Activated T-cell treated with anti-CD3 and anti-CD28 coated beads, Interleukin-2, amount 50 U/mL, for 1 hour (primary cell): ENCODE results near the gene PRICKLE1.

Experiments
- DNase-seq: peaks from one replicate; pipeline ENCODE4 v3.0.0-alpha.2; 2020

PRICKLE1 gene

GRCh38 chr12:42588524-42589464 lies 752 bp downstream of the PRICKLE1 start:
- DNase-seq, result no peak

GRCh38 chr12:42587601-42588523 lies 1.7 kb downstream of the PRICKLE1 start:
- DNase-seq, result no peak

- no peak for DNase-seq
Measured at GRCh38 chr12:42586268-42586667, 3.3 kb downstream of the PRICKLE1 start.

GRCh38 chr12:42585841-42586216 lies 3.7 kb downstream of the PRICKLE1 start:
- no peak for DNase-seq

- no peak for DNase-seq
Measured at GRCh38 chr12:42585154-42585840, 4.2 kb downstream of the PRICKLE1 start.

GRCh38 chr12:42584651-42585111 lies 4.9 kb downstream of the PRICKLE1 start:
- no peak for DNase-seq

- no peak for DNase-seq
Measured at GRCh38 chr12:42583016-42583415, 6.5 kb downstream of the PRICKLE1 start.

- no peak for DNase-seq
Measured at GRCh38 chr12:42582498-42582897, 7.0 kb downstream of the PRICKLE1 start.

GRCh38 chr12:42582050-42582449 lies 7.5 kb downstream of the PRICKLE1 start:
- DNase-seq, result no peak

GRCh38 chr12:42576374-42576773 lies 13.2 kb downstream of the PRICKLE1 start:
- DNase-seq, result no peak

GRCh38 chr12:42575717-42576116 lies 13.8 kb downstream of the PRICKLE1 start:
- DNase-seq, result no peak

GRCh38 chr12:42574851-42575266 lies 14.7 kb downstream of the PRICKLE1 start:
- no peak for DNase-seq

- no peak for DNase-seq
Measured at GRCh38 chr12:42571327-42572009, 18.1 kb downstream of the PRICKLE1 start.

GRCh38 chr12:42570076-42570475 lies 19.5 kb downstream of the PRICKLE1 start:
- no peak for DNase-seq

GRCh38 chr12:42568952-42569915 lies 20.3 kb downstream of the PRICKLE1 start:
- DNase-seq, result no peak

- DNase-seq, result no peak
Measured at GRCh38 chr12:42565633-42566032, 23.9 kb downstream of the PRICKLE1 start.

- no peak for DNase-seq
Measured at GRCh38 chr12:42564996-42565395, 24.6 kb downstream of the PRICKLE1 start.

GRCh38 chr12:42564556-42564955 lies 25.0 kb downstream of the PRICKLE1 start:
- no peak for DNase-seq

- DNase-seq, result no peak
Measured at GRCh38 chr12:42560977-42561376, 28.6 kb downstream of the PRICKLE1 start.

- no peak for DNase-seq
Measured at GRCh38 chr12:42557586-42558172, 31.9 kb downstream of the PRICKLE1 start.

- no peak for DNase-seq
Measured at GRCh38 chr12:42556917-42557316, 32.6 kb downstream of the PRICKLE1 start.
